HG03565 (cell line): ENCODE measurements around the gene NEDD4L.
"Not testable (repeated sequence)": the region's sequence is repeated elsewhere in the genome, so short reads cannot be mapped to it uniquely, and the experiment has no call there.

Experiments used
- ATAC-seq: cut with Tn5 transposase; IDR thresholded peaks from one replicate; pipeline ENCODE4 v1.9.1; 2021; ENCODE audit warnings: mild to moderate bottlenecking, moderate library complexity; ENCODE audit not compliant: unreplicated experiment

Gene NEDD4L

GRCh38 chr18:58043491-58044369 is at the start of gene NEDD4L:
Gene NEDD4L (plus strand): TSS chr18:58044226. CDS start chr18:58044661, 435 bp downstream.
- peak; percentile 66 for ATAC-seq

GRCh38 chr18:57995331-57995730 is 48.7 kb upstream of the NEDD4L start:
- no peak for ATAC-seq

GRCh38 chr18:57996894-57997293 is 47.1 kb upstream of the NEDD4L start:
- not testable (repeated sequence) for ATAC-seq

GRCh38 chr18:57997820-57998219 is 46.2 kb upstream of the NEDD4L start:
- ATAC-seq = no peak

- ATAC-seq = no peak
Measured at GRCh38 chr18:57998461-57998860, 45.6 kb upstream of the NEDD4L start.

GRCh38 chr18:58004317-58004716 is 39.7 kb upstream of the NEDD4L start:
- no peak for ATAC-seq

- ATAC-seq = no peak
Measured at GRCh38 chr18:58005011-58005410, 39.0 kb upstream of the NEDD4L start.

GRCh38 chr18:58005885-58006523 is 38.0 kb upstream of the NEDD4L start:
- no peak for ATAC-seq

GRCh38 chr18:58009166-58009565 is 34.9 kb upstream of the NEDD4L start:
- no peak for ATAC-seq

- ATAC-seq = no peak
Measured at GRCh38 chr18:58010265-58010664, 33.8 kb upstream of the NEDD4L start.

GRCh38 chr18:58012356-58012755 is 31.7 kb upstream of the NEDD4L start:
- no peak for ATAC-seq

GRCh38 chr18:58013241-58014211 is 30.5 kb upstream of the NEDD4L start:
- no peak for ATAC-seq

GRCh38 chr18:58015065-58015780 is 28.8 kb upstream of the NEDD4L start:
- ATAC-seq = peak; percentile 100

- no peak for ATAC-seq
Measured at GRCh38 chr18:58017267-58017666, 26.8 kb upstream of the NEDD4L start.

- no peak for ATAC-seq
Measured at GRCh38 chr18:58020567-58021107, 23.4 kb upstream of the NEDD4L start.

- ATAC-seq = no peak
Measured at GRCh38 chr18:58021504-58021903, 22.5 kb upstream of the NEDD4L start.

GRCh38 chr18:58023108-58023507 is 20.9 kb upstream of the NEDD4L start:
- no peak for ATAC-seq

- no peak for ATAC-seq
Measured at GRCh38 chr18:58024139-58024538, 19.9 kb upstream of the NEDD4L start.

- no peak for ATAC-seq
Measured at GRCh38 chr18:58025205-58025604, 18.8 kb upstream of the NEDD4L start.

GRCh38 chr18:58025733-58026132 is 18.3 kb upstream of the NEDD4L start:
- ATAC-seq = no peak
